Thoracic aorta (tissue), 2 donors: Measurements from ENCODE around the gene KAT14. TPM values are rescaled to one million over a fixed set of nuclear protein-coding genes. Genes with fewer than 3 reads are reported as not detected.
"Not testable (repeated sequence)": the region's sequence is repeated elsewhere in the genome, so short reads cannot be mapped to it uniquely, and the experiment has no call there.

Experiments
- ATAC-seq: fragments of 150-250 bp; one replicate; pipeline ENCODE4 v1.8.0; 2017; ENCODE audit warnings: low read depth; ENCODE audit not compliant: insufficient number of reproducible peaks, low FRiP score
- DNase-seq: peaks from one replicate; pipeline ENCODE4 v3.0.0-alpha.2; 2020; ENCODE audit warnings: low spot score
- H3K27ac ChIP-seq, 2 donors: fragments of 200-600 bp; sonication (generic); 1 replicate in 1 of 2; 2 replicates in 1 of 2; pipeline ENCODE4 v1.5.1; 2016; ENCODE audit warnings: mild to moderate bottlenecking in 2 of 2, moderate library complexity in 2 of 2
- H3K27me3 ChIP-seq: fragments of 200-600 bp; sonication (generic); replicated peaks from 2 replicates; pipeline ENCODE4 v1.6.0; 2016; ENCODE audit warnings: mild to moderate bottlenecking; ENCODE audit not compliant: insufficient read depth
- H3K36me3 ChIP-seq: fragments of 200-600 bp; sonication (generic); one replicate; pipeline ENCODE4 v1.5.1; 2016
- H3K4me1 ChIP-seq, 2 donors: fragments of 200-600 bp; sonication (generic); 1 replicate in 1 of 2; 2 replicates in 1 of 2; pipeline versions ENCODE4 v1.5.1 to v1.6.0; 2016; ENCODE audit warnings: low read depth in 2 of 2, mild to moderate bottlenecking in 1 of 2; ENCODE audit not compliant: control insufficient read depth in 1 of 2
- H3K4me3 ChIP-seq: fragments of 200-600 bp; sonication (generic); 2 replicates; pipeline ENCODE4 v1.5.1; 2016; ENCODE audit warnings: mild to moderate bottlenecking
- H3K9me3 ChIP-seq: fragments of 200-600 bp; sonication (generic); 2 replicates; pipeline ENCODE4 v1.5.1; 2016
- total RNA-seq, 2 donors: library from RNA; depleted of rRNA; stranded (reverse); fragments of >200 nt; gene quantifications; one replicate each; pipeline versions ENCODE4 v1.1.0 to v1.2.3, GENCODE V29; 2016
- TF ChIP-seq, protein P1 (sequence below): fragments of 200-600 bp; sonication (generic); IDR thresholded peaks from one replicate; pipeline ENCODE4 v1.5.1; 2019; ENCODE audit warnings: antibody characterized with exemption

Gene KAT14
- total RNA-seq, 2 donors from 2014 or later, result 7.7 to 11.7 TPM

DNA sequence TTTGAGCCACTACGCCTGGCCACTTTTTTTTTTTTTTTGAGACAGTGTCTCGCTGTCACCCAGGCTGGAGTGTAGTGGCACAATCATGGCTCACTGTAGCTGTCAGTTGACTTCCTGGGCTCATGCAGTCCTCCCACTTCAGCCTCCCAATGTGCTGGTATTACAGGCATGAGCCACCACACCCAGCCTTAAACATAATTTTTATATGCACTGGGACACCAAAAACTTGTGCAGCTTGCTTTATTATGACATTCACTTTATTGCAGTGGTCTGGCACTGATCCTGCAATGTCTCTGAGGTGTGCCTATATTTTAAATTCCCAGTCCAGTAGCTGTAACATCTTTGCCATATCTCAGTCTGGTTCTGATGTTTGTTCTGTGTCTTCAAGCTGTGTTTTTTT lies 34.7 kb downstream of the KAT14 start:
- TF ChIP-seq, protein P1, sequence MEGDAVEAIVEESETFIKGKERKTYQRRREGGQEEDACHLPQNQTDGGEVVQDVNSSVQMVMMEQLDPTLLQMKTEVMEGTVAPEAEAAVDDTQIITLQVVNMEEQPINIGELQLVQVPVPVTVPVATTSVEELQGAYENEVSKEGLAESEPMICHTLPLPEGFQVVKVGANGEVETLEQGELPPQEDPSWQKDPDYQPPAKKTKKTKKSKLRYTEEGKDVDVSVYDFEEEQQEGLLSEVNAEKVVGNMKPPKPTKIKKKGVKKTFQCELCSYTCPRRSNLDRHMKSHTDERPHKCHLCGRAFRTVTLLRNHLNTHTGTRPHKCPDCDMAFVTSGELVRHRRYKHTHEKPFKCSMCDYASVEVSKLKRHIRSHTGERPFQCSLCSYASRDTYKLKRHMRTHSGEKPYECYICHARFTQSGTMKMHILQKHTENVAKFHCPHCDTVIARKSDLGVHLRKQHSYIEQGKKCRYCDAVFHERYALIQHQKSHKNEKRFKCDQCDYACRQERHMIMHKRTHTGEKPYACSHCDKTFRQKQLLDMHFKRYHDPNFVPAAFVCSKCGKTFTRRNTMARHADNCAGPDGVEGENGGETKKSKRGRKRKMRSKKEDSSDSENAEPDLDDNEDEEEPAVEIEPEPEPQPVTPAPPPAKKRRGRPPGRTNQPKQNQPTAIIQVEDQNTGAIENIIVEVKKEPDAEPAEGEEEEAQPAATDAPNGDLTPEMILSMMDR, result no peak
- Histone ChIP-seq H3K36me3 (no peaks in the 10 kb centered on the region), H3K4me1 (no peaks in the 10 kb centered on the region), H3K4me3 (no peak overlapping the region), H3K9me3 (no peaks in the 10 kb centered on the region), H3K27me3 (no peaks in the 10 kb centered on the region), H3K27ac (no peak overlapping the region)
- DNase-seq (no peak), ATAC-seq (no peak)

DNA sequence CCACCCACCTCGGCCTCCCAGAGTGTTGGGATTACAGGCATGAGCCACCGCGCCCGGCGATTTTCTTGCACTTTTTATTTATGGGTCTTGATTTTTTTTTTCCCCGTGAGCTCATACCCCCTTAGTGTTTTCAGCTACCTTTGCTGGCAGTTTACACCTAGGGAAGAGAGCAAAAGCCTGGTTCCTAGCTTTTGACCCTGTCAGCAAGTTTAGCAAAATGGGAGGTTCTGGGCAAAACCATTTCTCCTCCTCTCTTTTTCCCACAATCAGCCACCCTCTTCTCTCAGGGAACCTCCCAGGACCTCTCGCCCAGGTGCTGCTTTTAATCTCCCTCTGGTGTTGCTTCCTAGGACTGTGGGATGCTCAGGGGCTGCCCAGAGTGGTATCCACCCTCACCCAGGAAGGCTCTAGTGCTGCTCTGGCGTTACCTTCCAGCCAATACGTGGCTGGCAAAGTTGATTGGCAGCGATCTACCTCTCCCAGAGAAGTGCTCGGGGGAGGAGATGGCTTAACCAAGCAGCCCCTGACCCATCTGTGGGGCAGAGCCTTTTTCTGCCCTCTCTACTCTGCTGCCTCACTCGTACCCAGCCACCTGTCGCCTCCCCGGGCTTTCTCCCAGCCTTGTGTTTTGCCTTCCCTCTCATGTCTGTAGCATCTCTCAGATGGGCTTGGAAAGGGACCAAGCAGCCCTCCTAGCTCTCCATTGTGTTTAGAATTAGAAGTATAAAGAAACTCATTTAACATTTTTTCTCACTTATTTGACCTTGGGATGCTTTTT lies 37.4 kb downstream of the KAT14 start:
- peaks cover 4% of the 10 kb centered on the region for H3K36me3 ChIP-seq

DNA sequence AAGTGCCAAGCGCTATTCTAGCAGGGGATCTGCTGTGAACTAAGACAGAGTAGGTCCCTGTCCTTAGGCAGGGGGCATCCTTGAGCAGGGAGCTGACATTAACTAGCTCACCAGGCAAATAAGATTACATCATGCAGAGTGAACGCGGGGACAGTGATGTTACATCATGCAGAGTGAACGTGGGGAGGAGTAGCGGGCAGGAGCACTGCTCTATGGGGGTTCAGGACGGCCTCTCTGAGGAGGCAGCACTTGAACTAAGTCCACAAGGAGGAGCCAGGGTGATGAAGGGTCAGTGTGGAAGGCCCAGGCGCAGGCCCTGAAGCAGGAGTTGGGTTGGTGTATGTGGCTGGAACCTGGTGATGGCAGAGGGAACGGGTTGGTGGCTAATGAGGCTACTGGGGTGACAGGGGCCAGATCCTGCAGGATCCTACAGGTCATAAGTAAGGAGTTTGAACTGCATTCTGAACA lies 38.7 kb downstream of the KAT14 start:
- H3K27ac ChIP-seq, result no peak overlapping the region
- no peak for DNase-seq
- ATAC-seq, result no peak
- peaks cover 4% of the 10 kb centered on the region for H3K36me3 ChIP-seq
- peaks cover 6% of the 10 kb centered on the region for H3K9me3 ChIP-seq
- no peaks in the 10 kb centered on the region for H3K27me3 ChIP-seq
- no peak overlapping the region for H3K4me3 ChIP-seq
- no peaks in the 10 kb centered on the region for H3K4me1 ChIP-seq
- TF ChIP-seq, protein P1, result no peak

More for the DNA sequence above, 37.4 kb downstream of the KAT14 start:
- no peak for DNase-seq
- Histone ChIP-seq H3K4me1 (no peaks in the 10 kb centered on the region), H3K27ac (no peak overlapping the region), H3K4me3 (no peak overlapping the region), H3K9me3 (no peaks in the 10 kb centered on the region), H3K27me3 (no peaks in the 10 kb centered on the region)
- ATAC-seq, result no peak
- TF ChIP-seq, protein P1, result no peak

DNA sequence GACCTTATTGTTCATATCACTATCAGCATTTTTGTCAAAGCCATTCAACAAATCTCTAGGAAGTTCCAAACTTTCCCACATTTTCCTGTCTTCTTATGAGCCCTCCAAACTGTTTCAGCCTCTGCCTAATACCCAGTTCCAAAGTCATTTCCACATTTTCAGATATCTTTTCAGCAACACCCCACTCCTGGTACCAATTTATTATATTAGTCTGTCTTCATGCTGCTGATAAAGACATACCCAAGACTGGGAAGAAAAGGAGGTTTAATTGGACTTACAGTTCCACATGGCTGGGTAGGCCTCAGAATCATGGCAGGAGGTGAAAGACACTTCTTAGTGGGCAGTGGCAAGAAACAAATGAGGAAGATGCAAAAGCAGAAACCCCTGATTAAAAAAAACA lies 42.7 kb downstream of the KAT14 start:
- H3K4me3 ChIP-seq, ATAC-seq, DNase-seq, H3K9me3 ChIP-seq, H3K4me1 ChIP-seq, H3K27me3 ChIP-seq, H3K27ac ChIP-seq: not testable (repeated sequence)
- H3K36me3 ChIP-seq, result peaks cover 14% of the 10 kb centered on the region

DNA sequence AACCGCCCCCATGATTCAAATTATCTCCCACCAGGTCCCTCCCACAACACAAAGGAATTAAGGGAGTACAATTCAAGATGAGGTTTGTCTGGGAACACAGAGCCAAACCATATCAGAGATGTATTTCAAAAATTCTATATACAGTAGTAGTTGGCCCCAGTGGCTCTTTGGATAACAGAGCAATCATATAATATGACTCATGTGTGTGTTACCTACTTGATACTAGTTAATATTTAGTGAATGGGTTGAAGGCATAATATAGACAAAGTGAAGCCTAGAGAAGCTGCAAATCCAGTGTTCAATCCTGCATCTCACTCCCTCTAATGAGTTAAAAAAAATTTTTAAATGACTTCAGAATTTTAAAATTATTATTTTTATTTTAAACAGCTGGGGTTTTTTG lies 43.2 kb downstream of the KAT14 start:
- no peak for ATAC-seq
- H3K9me3 ChIP-seq, result peaks cover 6% of the 10 kb centered on the region
- no peak for DNase-seq
- no peaks in the 10 kb centered on the region for H3K4me1 ChIP-seq
- H3K36me3 ChIP-seq, result peaks cover 15% of the 10 kb centered on the region
- H3K4me3 ChIP-seq, result no peak overlapping the region
- TF ChIP-seq, protein P1, result no peak
- H3K27me3 ChIP-seq, result no peaks in the 10 kb centered on the region
- no peak overlapping the region for H3K27ac ChIP-seq
